Endothelial cell of umbilical vein (primary cell): ENCODE measurements around the gene GAL3ST2. TPM values are rescaled to one million over a fixed set of nuclear protein-coding genes. Genes with fewer than 3 reads are reported as not detected.

Experiments
- BruUV-seq: library from RNA; stranded (reverse); fragments of 400-500 nt; replicated peaks from 2 replicates; lab custom pipeline; 2021; lab: Mats Ljungman, UMichigan
- CTCF ChIA-PET: fragments of 300-600, 350-600 bp; sonication (Branson Sonifier 250); formaldehyde crosslinking; loops from one replicate; lab custom pipeline; 2021; ENCODE audit warnings: antibody characterized with exemption, inconsistent platforms; lab: Charles Lee
- POLR2A ChIA-PET: fragments of 300-600, 350-600 bp; sonication (Branson Sonifier 250); formaldehyde crosslinking; loops from one replicate; lab custom pipeline; 2021; ENCODE audit warnings: antibody characterized with exemption, inconsistent platforms; lab: Charles Lee
- DNase-seq: peaks from one replicate; pipeline ENCODE4 v3.0.0-alpha.2; 2011; ENCODE audit warnings: low read depth, low spot score
- FAIRE-seq: peaks from 2 replicates; lab custom pipeline; 2011; peaks lifted over from hg19 to GRCh38; lab: Jason Lieb, UNC
- H2AFZ ChIP-seq: 2 replicates; pipeline ENCODE4 v1.6.0; 2012; ENCODE audit warnings: low read depth, low read length, control low read depth, inconsistent platforms
- H3K27ac ChIP-seq: 2 replicates; pipeline ENCODE4 v1.5.1; 2011; ENCODE audit warnings: low read depth, mild to moderate bottlenecking, control low read depth, low read length, moderate library complexity; ENCODE audit not compliant: insufficient read depth
- H3K27me3 ChIP-seq, 2 experiments: 2 replicates each; pipeline versions ENCODE4 v1.6.0 to v1.6.1; 2011; ENCODE audit warnings: low read length in 2 of 2, mixed read lengths in 1 of 2; ENCODE audit not compliant: control insufficient read depth in 2 of 2, insufficient read depth in 2 of 2
- H3K36me3 ChIP-seq, 2 experiments: 2 replicates in 1 of 2; 3 replicates in 1 of 2; pipeline ENCODE4 v1.5.1; 2011; ENCODE audit warnings: low read length in 2 of 2, mild to moderate bottlenecking in 1 of 2, moderate library complexity in 1 of 2; ENCODE audit not compliant: control insufficient read depth in 2 of 2, insufficient read depth in 2 of 2; ENCODE audit errors: extremely low read depth in 1 of 2
- H3K4me1 ChIP-seq: 3 replicates; pipeline ENCODE4 v1.5.1; 2011; ENCODE audit warnings: mild to moderate bottlenecking, low read length; ENCODE audit not compliant: control insufficient read depth, insufficient read depth; ENCODE audit errors: extremely low read depth
- H3K4me2 ChIP-seq: 2 replicates; pipeline ENCODE4 v1.6.1; 2011; ENCODE audit warnings: low read length, control low read depth, mixed read lengths; ENCODE audit not compliant: insufficient read depth
- H3K4me3 ChIP-seq, 3 experiments: fragments of 200-600 bp in 1 of 3; sonication (generic), shearing (Covaris generic) in 1 of 3; replicated peaks in 1 of 3; 2 replicates each; pipeline ENCODE4 v1.5.1; 2011 to 2016; ENCODE audit warnings: control low read depth in 3 of 3, low read length in 3 of 3, mild to moderate bottlenecking in 2 of 3, inconsistent platforms in 1 of 3, low read depth in 1 of 3, moderate library complexity in 1 of 3; ENCODE audit not compliant: insufficient read depth in 1 of 3
- H3K79me2 ChIP-seq: 2 replicates; pipeline ENCODE4 v1.6.0; 2012; ENCODE audit warnings: low read length, inconsistent platforms; ENCODE audit not compliant: control insufficient read depth, insufficient read depth
- H3K9ac ChIP-seq: replicated peaks from 2 replicates; pipeline ENCODE3; 2011; ENCODE audit warnings: low read length, control low read depth; ENCODE audit not compliant: insufficient read depth; ENCODE audit errors: extremely low read depth
- H3K9me1 ChIP-seq: replicated peaks from 3 replicates; pipeline ENCODE4 v1.6.0; 2011; ENCODE audit warnings: mild to moderate bottlenecking, low read length; ENCODE audit not compliant: control insufficient read depth, insufficient read depth; ENCODE audit errors: extremely low read depth
- H3K9me3 ChIP-seq: replicated peaks from 2 replicates; pipeline ENCODE4 v1.5.1; 2012; ENCODE audit warnings: low read length, inconsistent platforms; ENCODE audit not compliant: control insufficient read depth, insufficient read depth
- H4K20me1 ChIP-seq: replicated peaks from 2 replicates; pipeline ENCODE3; 2011; ENCODE audit warnings: mild to moderate bottlenecking, low read length; ENCODE audit not compliant: control insufficient read depth, insufficient read depth; ENCODE audit errors: extremely low read depth
- EZH2 ChIP-seq: IDR thresholded peaks from 2 replicates; pipeline ENCODE4 v1.6.1; 2012; ENCODE audit warnings: borderline replicate concordance, low read depth, mild to moderate bottlenecking, moderate library complexity, low read length, inconsistent platforms; ENCODE audit not compliant: severe bottlenecking
- FOS ChIP-seq: IDR thresholded peaks from 2 replicates; pipeline ENCODE4 v1.6.1; 2011; ENCODE audit warnings: mild to moderate bottlenecking, low read length, moderate library complexity, borderline replicate concordance; ENCODE audit not compliant: insufficient read depth
- JUN ChIP-seq: IDR thresholded peaks from 2 replicates; pipeline ENCODE4 v1.6.1; 2011; ENCODE audit warnings: borderline replicate concordance, low read depth; ENCODE audit not compliant: insufficient read length, insufficient read depth
- MYC ChIP-seq: IDR thresholded peaks from one replicate; pipeline ENCODE4 v1.6.1; 2011; ENCODE audit warnings: mild to moderate bottlenecking, low read depth, low read length
- POLR2AphosphoS5 ChIP-seq: IDR thresholded peaks from 2 replicates; pipeline ENCODE4 v1.6.1; 2012; ENCODE audit warnings: low read depth, mild to moderate bottlenecking, control low read depth, low read length, moderate library complexity; ENCODE audit not compliant: insufficient read depth
- dilution Hi-C: fragments of 300-500 bp; cut with MboI; formaldehyde crosslinking; loops from one replicate; pipeline ENCODE4 v1.15.0; 2019; ENCODE audit warnings: low sequenced_read_pairs; ENCODE audit not compliant: extremely low pct_ligation_motif_present
- intact Hi-C: fragments of 100-400 bp; cut with micrococcal nuclease; formaldehyde crosslinking; loops from one replicate; pipeline ENCODE4 v1.10.0; 2022
- polyA plus RNA-seq, 4 experiments: library from polyadenylated mRNA; depleted of rRNA in 3 of 4; stranded (reverse) in 3 of 4; unstranded in 1 of 4; fragments of >200 nt; gene quantifications; 2 replicates each; pipeline versions ENCODE4 v1.2.1 to v1.2.3, GENCODE V29; 2011 to 2012; ENCODE audit warnings: missing spikeins in 1 of 4
- total RNA-seq: library from RNA; stranded (reverse); gene quantifications from 2 replicates; pipeline ENCODE4 v1.2.3, GENCODE V29; 2021
- TF ChIP-seq, protein P1 (sequence below): IDR thresholded peaks from 2 replicates; pipeline ENCODE4 v1.6.1; 2011; ENCODE audit not compliant: insufficient read depth, insufficient read length

The GAL3ST2 gene
- total and polyA plus RNA-seq, 2 donors (not counting 3 experiments of a cell fraction or from before 2014, with no cell fraction given) = not detected

DNA sequence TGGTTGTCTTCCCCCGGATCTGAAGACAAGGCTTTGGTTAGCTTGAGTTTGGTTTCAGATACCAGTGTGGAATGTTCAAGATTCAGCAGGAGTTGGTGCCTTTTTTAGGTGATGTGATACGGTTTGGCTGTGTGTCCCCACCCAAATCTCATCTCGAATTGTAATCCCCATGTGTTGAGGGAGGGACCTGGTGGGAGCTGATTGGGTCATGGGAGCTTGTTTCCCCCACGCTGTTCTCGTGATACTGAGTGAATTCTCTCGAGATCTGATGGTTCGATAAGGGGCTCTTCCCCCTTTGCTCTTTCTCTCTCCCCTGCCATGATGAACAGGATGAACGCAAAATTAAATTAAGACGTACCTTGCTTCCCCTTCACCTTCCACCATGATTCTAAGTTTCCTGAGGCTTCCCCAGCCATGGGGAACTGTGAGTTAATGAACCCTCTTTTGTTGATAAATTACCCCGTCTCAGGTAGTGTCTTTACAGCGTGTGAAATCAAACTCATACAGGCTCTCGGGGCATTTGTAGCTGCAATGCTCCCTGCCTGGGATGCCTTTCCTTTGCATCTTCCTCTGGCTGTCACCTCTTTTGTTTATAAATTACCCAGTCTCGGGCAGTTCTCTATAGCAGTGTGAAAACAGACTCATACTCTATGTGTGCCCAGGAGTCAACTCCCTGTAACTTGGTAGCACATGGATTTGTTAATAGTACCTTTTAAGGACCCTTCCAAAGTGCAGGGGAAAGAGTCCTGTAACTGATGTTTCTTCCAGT lies 60.8 kb downstream of the GAL3ST2 start:
- Histone ChIP-seq H3K79me2 (no peaks in the 10 kb centered on the region), H3K9me3 (no peaks in the 10 kb centered on the region), H3K36me3 (no peaks in the 10 kb centered on the region), H3K9ac (no peak overlapping the region), H3K4me2 (no peak overlapping the region), H3K9me1 (no peaks in the 10 kb centered on the region), H3K4me3 (no peak overlapping the region), H2AFZ (no peak overlapping the region), H3K4me1 (no peaks in the 10 kb centered on the region), H3K27me3 (peaks cover 16 to 28% of the 10 kb centered on the region in 2 experiments), H4K20me1 (no peaks in the 10 kb centered on the region), H3K27ac (no peak overlapping the region)
- dilution Hi-C loops = no loop called here
- no peak for DNase-seq
- BruUV-seq = no TSS peak
- intact Hi-C loops = no loop called here
- CTCF ChIA-PET = interaction anchor here (1.4 to 1.5 kb wide), 2 partner anchors 33 to 104 kb away, joined by 3 to 4 read pairs; no protein-coding TSS in a partner anchor
- POLR2A ChIA-PET = no interaction called here
- no peak for FAIRE-seq
- no peak for TF ChIP-seq JUN
- no peak for TF ChIP-seq POLR2AphosphoS5
- TF ChIP-seq MYC = no peak
- TF ChIP-seq FOS = no peak
- no peak for TF ChIP-seq EZH2
- TF ChIP-seq, protein P1, sequence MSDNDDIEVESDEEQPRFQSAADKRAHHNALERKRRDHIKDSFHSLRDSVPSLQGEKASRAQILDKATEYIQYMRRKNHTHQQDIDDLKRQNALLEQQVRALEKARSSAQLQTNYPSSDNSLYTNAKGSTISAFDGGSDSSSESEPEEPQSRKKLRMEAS = no peak
